GM18502 (cell line): Measurements from ENCODE around the gene SH3RF2.

Experiments used
- ATAC-seq: cut with Tn5 transposase; IDR thresholded peaks from one replicate; pipeline ENCODE4 v1.9.1; 2021; ENCODE audit warnings: mild to moderate bottlenecking; ENCODE audit not compliant: unreplicated experiment, poor library complexity

SH3RF2 gene

GRCh38 chr5:145920542-145921210 lies 15.7 kb upstream of the SH3RF2 start:
- no peak for ATAC-seq

- ATAC-seq, result no peak
Observed at GRCh38 chr5:145921211-145921610, 15.2 kb upstream of the SH3RF2 start.

- no peak for ATAC-seq
Observed at GRCh38 chr5:145922059-145922458, 14.3 kb upstream of the SH3RF2 start.

- ATAC-seq, result no peak
Observed at GRCh38 chr5:145923405-145923804, 13.0 kb upstream of the SH3RF2 start.

GRCh38 chr5:145924849-145925248 lies 11.5 kb upstream of the SH3RF2 start:
- ATAC-seq, result no peak

GRCh38 chr5:145925353-145925752 lies 11.0 kb upstream of the SH3RF2 start:
- no peak for ATAC-seq

- no peak for ATAC-seq
Observed at GRCh38 chr5:145925803-145926202, 10.6 kb upstream of the SH3RF2 start.

GRCh38 chr5:145931718-145932117 lies 4.7 kb upstream of the SH3RF2 start:
- ATAC-seq, result no peak

GRCh38 chr5:145934276-145934675 lies 2.1 kb upstream of the SH3RF2 start:
- ATAC-seq, result no peak

- ATAC-seq, result peak; percentile 55
Observed at GRCh38 chr5:145937432-145938250, 1.3 kb downstream of the SH3RF2 start.

GRCh38 chr5:145938776-145939539 lies 2.6 kb downstream of the SH3RF2 start:
- ATAC-seq, result no peak

GRCh38 chr5:145939540-145940065 lies 3.2 kb downstream of the SH3RF2 start:
- no peak for ATAC-seq

GRCh38 chr5:145941096-145941447 lies 4.7 kb downstream of the SH3RF2 start:
- no peak for ATAC-seq

GRCh38 chr5:145941448-145942130 lies 5.2 kb downstream of the SH3RF2 start:
- no peak for ATAC-seq

- ATAC-seq, result no peak
Observed at GRCh38 chr5:145942201-145942600, 5.8 kb downstream of the SH3RF2 start.

GRCh38 chr5:145942749-145943148 lies 6.4 kb downstream of the SH3RF2 start:
- ATAC-seq, result no peak

GRCh38 chr5:145943674-145944121 lies 7.3 kb downstream of the SH3RF2 start:
- ATAC-seq, result no peak

GRCh38 chr5:145944328-145944727 lies 8.0 kb downstream of the SH3RF2 start:
- ATAC-seq, result no peak

- no peak for ATAC-seq
Observed at GRCh38 chr5:145945620-145946111, 9.3 kb downstream of the SH3RF2 start.
